SU-DHL-6 (cell line): ENCODE data around the gene ANKRD39.

ENCODE experiments used
- H2AFZ ChIP-seq: fragments of 200-600 bp; sonication (generic); 2 replicates; pipeline ENCODE4 v1.6.1; 2014; ENCODE audit warnings: low read depth, mild to moderate bottlenecking, moderate library complexity, mixed read lengths, antibody characterized with exemption, low read length; ENCODE audit not compliant: severe bottlenecking
- H3F3A ChIP-seq: fragments of 200-600 bp; shearing (Covaris generic); 2 replicates; pipeline ENCODE4 v1.6.0; 2016; ENCODE audit warnings: antibody characterized with exemption, mild to moderate bottlenecking; ENCODE audit not compliant: insufficient read depth
- H3K27ac ChIP-seq: fragments of 200-600 bp; sonication (generic); 2 replicates; pipeline ENCODE4 v1.5.1; 2016; ENCODE audit warnings: low read depth, mild to moderate bottlenecking, low read length, moderate library complexity, mixed read lengths
- H3K27me3 ChIP-seq: fragments of 200-600 bp; sonication (generic), shearing (Covaris generic); 2 replicates; pipeline ENCODE4 v1.6.0; 2014; ENCODE audit warnings: mild to moderate bottlenecking, low read length
- H3K36me3 ChIP-seq: fragments of 200-600 bp; sonication (generic); 2 replicates; pipeline ENCODE4 v1.6.1; 2014; ENCODE audit warnings: mild to moderate bottlenecking, low read length, mixed read lengths
- H3K4me2 ChIP-seq: fragments of 300-600, 200-600 bp; shearing (Covaris generic), sonication (generic); 2 replicates; pipeline ENCODE4 v1.6.0; 2014; ENCODE audit warnings: low read length, low read depth, mild to moderate bottlenecking; ENCODE audit not compliant: poor library complexity, severe bottlenecking
- H3K4me3 ChIP-seq: fragments of 200-600 bp; sonication (generic); 2 replicates; pipeline ENCODE4 v1.5.1; 2014; ENCODE audit warnings: antibody characterized with exemption, low read length, mild to moderate bottlenecking, mixed read lengths; ENCODE audit not compliant: insufficient read depth, poor library complexity, severe bottlenecking
- H3K79me2 ChIP-seq: fragments of 200-600 bp; sonication (generic); 2 replicates; pipeline ENCODE4 v1.6.1; 2014; ENCODE audit warnings: mild to moderate bottlenecking, low read length, moderate library complexity; ENCODE audit not compliant: insufficient read depth
- H3K9ac ChIP-seq: fragments of 200-600 bp; sonication (generic); 2 replicates; pipeline ENCODE4 v1.7.0; 2014; ENCODE audit warnings: mild to moderate bottlenecking, low read length
- H3K9me2 ChIP-seq: fragments of 200-600 bp; sonication (generic); replicated peaks from 2 replicates; pipeline ENCODE4 v1.6.1; 2014; ENCODE audit warnings: low read length; ENCODE audit not compliant: insufficient read depth
- H3K9me3 ChIP-seq: fragments of 200-600 bp; sonication (generic); 2 replicates; pipeline ENCODE4 v1.6.1; 2014; ENCODE audit warnings: low read length, mixed read lengths; ENCODE audit not compliant: insufficient read depth
- H4K20me1 ChIP-seq: fragments of 200-600 bp; sonication (generic); 2 replicates; pipeline ENCODE4 v1.6.1; 2014; ENCODE audit warnings: low read depth, mild to moderate bottlenecking, antibody characterized with exemption, low read length, moderate library complexity, mixed read lengths
- CTCF ChIP-seq: fragments of 200-600 bp; sonication (generic); IDR thresholded peaks from one replicate; pipeline ENCODE4 v1.5.1; 2017; ENCODE audit warnings: antibody characterized with exemption, mild to moderate bottlenecking, low read length, moderate library complexity; ENCODE audit not compliant: insufficient read depth, poor library complexity, severe bottlenecking
- EZH2phosphoT487 ChIP-seq: fragments of 200-600 bp; sonication (generic), shearing (Covaris generic); conservative IDR thresholded peaks from 2 replicates; pipeline ENCODE4 v1.6.1; 2018; ENCODE audit warnings: mild to moderate bottlenecking, antibody characterized with exemption, low read length, moderate library complexity, mixed read lengths

ANKRD39 gene

DNA sequence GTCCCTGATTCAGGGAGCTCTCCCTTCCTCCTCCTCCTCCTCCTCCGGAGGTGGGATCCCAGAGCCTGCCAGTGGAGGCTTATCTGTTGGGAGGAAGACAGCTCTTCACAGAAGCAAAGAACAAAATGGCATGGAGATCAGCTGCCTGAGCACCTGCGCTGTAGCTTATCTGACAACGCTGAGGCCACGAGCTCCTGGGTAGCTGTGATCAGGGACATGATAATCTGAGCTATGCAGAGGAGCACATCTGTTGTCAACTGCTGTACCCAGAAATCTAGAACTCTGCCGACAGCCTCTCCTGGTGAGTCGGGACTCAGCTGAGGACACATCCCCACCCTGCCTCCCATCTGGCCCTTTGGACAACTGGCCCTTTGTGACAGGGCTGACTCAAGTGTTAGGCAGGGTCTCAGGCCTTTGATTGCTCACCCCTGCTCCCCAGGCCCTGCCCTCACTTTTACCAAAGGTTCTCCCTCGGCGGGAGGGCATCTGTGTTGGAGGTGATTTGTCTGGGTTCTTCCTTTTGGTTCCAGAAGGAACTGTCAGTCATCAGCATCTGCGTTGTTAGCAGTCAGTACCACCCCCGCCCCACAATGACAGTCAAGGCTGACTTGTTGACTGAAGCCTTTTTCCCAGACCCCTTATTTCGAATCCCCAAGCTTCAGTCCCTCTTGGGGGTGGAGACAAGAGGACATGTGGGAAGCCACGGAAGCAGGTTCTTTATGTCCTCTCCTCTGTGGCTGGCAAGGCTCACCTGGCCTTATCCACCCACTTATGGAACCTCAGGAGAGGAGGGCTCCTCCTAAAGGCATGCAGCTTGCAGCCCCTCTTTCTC, 47.6 kb downstream of the ANKRD39 start:
- Histone ChIP-seq H3K9me3 (no peaks in the 10 kb centered on the region), H3K79me2 (no peaks in the 10 kb centered on the region), H3K27me3 (no peaks in the 10 kb centered on the region), H4K20me1 (no peaks in the 10 kb centered on the region), H3K4me2 (no peak overlapping the region), H3K9me2 (no peaks in the 10 kb centered on the region), H3K9ac (no peak overlapping the region), H2AFZ (no peak overlapping the region), H3K4me3 (no peak overlapping the region), H3F3A (peaks cover 5% of the 10 kb centered on the region; the same call in 1 of the 2 replicates), H3K36me3 (no peaks in the 10 kb centered on the region), H3K27ac (no peak overlapping the region)
- TF ChIP-seq EZH2phosphoT487 (no peak), CTCF (no peak)

GRCh38 chr2:96809216-96809882, 48.5 kb downstream of the ANKRD39 start:
- Histone ChIP-seq H3K79me2 (no peaks in the 10 kb centered on the region), H3K27ac (no peak overlapping the region), H3K36me3 (no peaks in the 10 kb centered on the region), H3F3A (peaks cover 5% of the 10 kb centered on the region; the same call in 1 of the 2 replicates), H3K4me2 (no peak overlapping the region), H3K9me2 (no peaks in the 10 kb centered on the region), H3K9ac (no peak overlapping the region), H2AFZ (no peak overlapping the region), H4K20me1 (no peaks in the 10 kb centered on the region), H3K4me3 (no peak overlapping the region), H3K27me3 (no peaks in the 10 kb centered on the region), H3K9me3 (no peaks in the 10 kb centered on the region)
- TF ChIP-seq EZH2phosphoT487 (no peak), CTCF (no peak)

GRCh38 chr2:96808176-96808837, 49.5 kb downstream of the ANKRD39 start:
- Histone ChIP-seq H2AFZ (no peak overlapping the region), H3K9me2 (no peaks in the 10 kb centered on the region), H3K27me3 (no peaks in the 10 kb centered on the region), H3K79me2 (no peaks in the 10 kb centered on the region), H3K4me3 (no peak overlapping the region), H3K27ac (no peak overlapping the region), H3K4me2 (no peak overlapping the region), H4K20me1 (no peaks in the 10 kb centered on the region), H3F3A (peaks cover 5% of the 10 kb centered on the region; the same call in 1 of the 2 replicates), H3K9me3 (no peaks in the 10 kb centered on the region), H3K36me3 (no peaks in the 10 kb centered on the region), H3K9ac (no peak overlapping the region)
- TF ChIP-seq EZH2phosphoT487 (no peak), CTCF (no peak)
